B cell (primary cell): Measurements from ENCODE around the gene RABEPK. TPM values are rescaled to one million over a fixed set of nuclear protein-coding genes. Genes with fewer than 3 reads are reported as not detected.
"Not testable (repeated sequence)": the region's sequence is repeated elsewhere in the genome, so short reads cannot be mapped to it uniquely, and the experiment has no call there.

ENCODE experiments used
- ATAC-seq: fragments of 200-7000 bp; cut with Tn5 transposase; one replicate; pipeline ENCODE4 v1.10.0; 2021; ENCODE audit warnings: low read depth, mild to moderate bottlenecking, moderate number of reproducible peaks, moderate library complexity
- CTCF ChIA-PET: fragments of 350-600 bp; sonication (Branson Sonifier 250); formaldehyde crosslinking; loops from one replicate; lab custom pipeline; 2021; ENCODE audit warnings: antibody characterized with exemption, inconsistent platforms; lab: Charles Lee
- POLR2A ChIA-PET: fragments of 350-600 bp; sonication (Branson Sonifier 250); formaldehyde crosslinking; loops from one replicate; lab custom pipeline; 2021; ENCODE audit warnings: antibody characterized with exemption; lab: Charles Lee
- DNase-seq: peaks from one replicate; pipeline ENCODE4 v3.0.0; 2013
- H2AFZ ChIP-seq: 2 replicates; pipeline ENCODE4 v1.6.1; 2012; ENCODE audit warnings: mild to moderate bottlenecking, low read depth, low read length; ENCODE audit not compliant: insufficient read depth, poor library complexity, severe bottlenecking
- H3K27ac ChIP-seq, 2 donors: 1 replicate in 1 of 2; 2 replicates in 1 of 2; pipeline ENCODE4 v1.5.1; 2012 to 2013; ENCODE audit warnings: low read length in 2 of 2, mild to moderate bottlenecking in 2 of 2, moderate library complexity in 1 of 2
- H3K27me3 ChIP-seq, 4 experiments: fragments of 200-600 bp in 1 of 4; sonication (generic) in 1 of 4; replicated peaks in 1 of 4; 1 replicate in 2 of 4; 2 replicates in 2 of 4; pipeline versions ENCODE4 v1.6.1 to v1.7.0; 2013 to 2016; ENCODE audit warnings: low read length in 3 of 4, mild to moderate bottlenecking in 2 of 4, mixed read lengths in 1 of 4, moderate library complexity in 1 of 4; ENCODE audit not compliant: insufficient read depth in 4 of 4, control insufficient read depth in 3 of 4; ENCODE audit errors: control extremely low read depth in 1 of 4
- H3K36me3 ChIP-seq, 2 experiments: replicated peaks in 1 of 2; 1 replicate in 1 of 2; 2 replicates in 1 of 2; pipeline versions ENCODE4 v1.6.1 to v1.7.1; 2013; ENCODE audit warnings: low read length in 1 of 2; ENCODE audit not compliant: insufficient read depth in 2 of 2, control insufficient read depth in 1 of 2; ENCODE audit errors: control extremely low read depth in 1 of 2, extremely low read depth in 1 of 2
- H3K4me1 ChIP-seq, 2 donors: fragments of 200-600 bp in 1 of 2; sonication (generic) in 1 of 2; 1 replicate in 1 of 2; 2 replicates in 1 of 2; pipeline versions ENCODE4 v1.5.1 to v1.6.1; 2013 to 2017; ENCODE audit warnings: low read length in 2 of 2; ENCODE audit not compliant: control insufficient read depth in 2 of 2, insufficient read depth in 2 of 2
- H3K4me2 ChIP-seq: replicated peaks from 2 replicates; pipeline ENCODE3; 2012; ENCODE audit warnings: mild to moderate bottlenecking, low read depth, low read length; ENCODE audit not compliant: poor library complexity, severe bottlenecking
- H3K4me3 ChIP-seq, 5 experiments: fragments of 200-600 bp in 1 of 5; sonication (generic) in 1 of 5; 1 replicate in 3 of 5; 2 replicates in 2 of 5; pipeline versions ENCODE4 v1.5.1 to v1.7.0; 2011 to 2016; ENCODE audit warnings: low read length in 4 of 5, mild to moderate bottlenecking in 4 of 5, low read depth in 2 of 5, control low read depth in 1 of 5, moderate library complexity in 1 of 5; ENCODE audit not compliant: insufficient read depth in 1 of 5; ENCODE audit errors: control extremely low read depth in 1 of 5, extremely low read depth in 1 of 5
- H3K79me2 ChIP-seq: fragments of 200-600 bp; sonication (generic); one replicate; pipeline ENCODE4 v1.6.0; 2016; ENCODE audit warnings: low read length; ENCODE audit not compliant: control insufficient read depth, insufficient read depth
- H3K9ac ChIP-seq: fragments of 200-600 bp; sonication (generic); 2 replicates; pipeline ENCODE4 v1.6.1; 2017; ENCODE audit warnings: mild to moderate bottlenecking, low read length, moderate library complexity
- H3K9me3 ChIP-seq, 3 donors: one replicate each; pipeline versions ENCODE4 v1.6.1 to v1.7.1; 2013; ENCODE audit warnings: low read length in 2 of 3; ENCODE audit not compliant: control insufficient read depth in 2 of 3, insufficient read depth in 1 of 3; ENCODE audit errors: control extremely low read depth in 1 of 3
- H4K20me1 ChIP-seq: 2 replicates; pipeline ENCODE4 v1.6.0; 2012; ENCODE audit warnings: mild to moderate bottlenecking, low read length; ENCODE audit not compliant: insufficient read depth, control insufficient read depth, poor library complexity, severe bottlenecking
- H3K27ac Mint-ChIP-seq: one replicate; pipeline ENCODE4 v1.8.0; 2021; ENCODE audit warnings: mixed read lengths
- H3K27me3 Mint-ChIP-seq: one replicate; pipeline ENCODE4 v1.8.0; 2021; ENCODE audit warnings: mixed read lengths
- H3K4me1 Mint-ChIP-seq: one replicate; pipeline ENCODE4 v1.8.0; 2021; ENCODE audit warnings: mixed read lengths
- H3K4me3 Mint-ChIP-seq: one replicate; pipeline ENCODE4 v1.8.0; 2021; ENCODE audit warnings: mixed read lengths
- H3K9me3 Mint-ChIP-seq: one replicate; pipeline ENCODE4 v1.8.0; 2022; ENCODE audit warnings: mixed read lengths; ENCODE audit not compliant: insufficient read depth
- EZH2 ChIP-seq: IDR thresholded peaks from 2 replicates; pipeline ENCODE4 v1.6.1; 2012; ENCODE audit warnings: borderline replicate concordance, low read depth, mild to moderate bottlenecking, moderate library complexity, low read length; ENCODE audit not compliant: insufficient read depth, poor library complexity, severe bottlenecking
- whole genome bisulfite sequencing: methylation state at CpG from one replicate; pipeline ENCODE4 v1.1.5; 2013; ENCODE audit warnings: missing lambda C conversion rate; ENCODE audit not compliant: insufficient coverage; 5-methylcytosine and 5-hydroxymethylcytosine counted together
- intact Hi-C: fragments of 100-400 bp; cut with micrococcal nuclease; formaldehyde crosslinking; loops from one replicate; pipeline ENCODE4 v1.10.0; 2022
- polyA plus RNA-seq: library from polyadenylated mRNA; depleted of rRNA; stranded (reverse); fragments of >200 nt; gene quantifications from 2 replicates; pipeline ENCODE4 v1.2.3, GENCODE V29; 2012
- total RNA-seq, 2 donors: library from RNA; stranded (reverse); fragments of 120-200 nt in 1 of 2; gene quantifications; 1 replicate in 1 of 2; 2 replicates in 1 of 2; pipeline versions ENCODE4 v1.2.3 to v1.2.4, GENCODE V29; 2013 to 2022
- TF ChIP-seq, protein P1 (sequence below): fragments of 200-600 bp; IDR thresholded peaks from one replicate; pipeline ENCODE4 v1.8.0; 2022; ENCODE audit warnings: antibody characterized with exemption, mild to moderate bottlenecking

Gene RABEPK
- total and polyA plus RNA-seq, 2 donors (not counting 1 experiment from before 2014, with no cell fraction given) = 9.0 to 12.2 TPM

DNA sequence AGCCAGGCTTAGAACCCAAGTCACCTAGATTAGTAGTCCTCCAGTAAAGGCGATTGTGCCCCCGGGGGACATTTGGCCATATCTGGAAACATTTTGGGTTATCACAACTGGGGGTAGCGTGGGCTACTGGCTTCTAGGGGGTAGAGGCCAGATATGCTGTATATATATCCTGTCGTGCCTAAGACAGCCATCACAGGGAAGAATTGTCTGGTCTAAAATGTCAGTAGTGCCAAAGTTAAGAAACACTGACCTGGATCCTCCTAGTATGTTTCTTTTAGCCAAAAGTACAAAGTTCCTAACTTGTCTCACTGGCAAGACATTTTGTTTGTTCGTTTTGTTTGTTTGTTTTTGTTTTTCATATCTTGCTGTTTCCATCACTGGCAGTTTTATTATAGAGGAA, 13.8 kb downstream of the RABEPK start:
- no peaks in the 10 kb centered on the region for H3K4me1 Mint-ChIP-seq
- TF ChIP-seq, protein P1, sequence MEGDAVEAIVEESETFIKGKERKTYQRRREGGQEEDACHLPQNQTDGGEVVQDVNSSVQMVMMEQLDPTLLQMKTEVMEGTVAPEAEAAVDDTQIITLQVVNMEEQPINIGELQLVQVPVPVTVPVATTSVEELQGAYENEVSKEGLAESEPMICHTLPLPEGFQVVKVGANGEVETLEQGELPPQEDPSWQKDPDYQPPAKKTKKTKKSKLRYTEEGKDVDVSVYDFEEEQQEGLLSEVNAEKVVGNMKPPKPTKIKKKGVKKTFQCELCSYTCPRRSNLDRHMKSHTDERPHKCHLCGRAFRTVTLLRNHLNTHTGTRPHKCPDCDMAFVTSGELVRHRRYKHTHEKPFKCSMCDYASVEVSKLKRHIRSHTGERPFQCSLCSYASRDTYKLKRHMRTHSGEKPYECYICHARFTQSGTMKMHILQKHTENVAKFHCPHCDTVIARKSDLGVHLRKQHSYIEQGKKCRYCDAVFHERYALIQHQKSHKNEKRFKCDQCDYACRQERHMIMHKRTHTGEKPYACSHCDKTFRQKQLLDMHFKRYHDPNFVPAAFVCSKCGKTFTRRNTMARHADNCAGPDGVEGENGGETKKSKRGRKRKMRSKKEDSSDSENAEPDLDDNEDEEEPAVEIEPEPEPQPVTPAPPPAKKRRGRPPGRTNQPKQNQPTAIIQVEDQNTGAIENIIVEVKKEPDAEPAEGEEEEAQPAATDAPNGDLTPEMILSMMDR = no peak
- no peak for TF ChIP-seq EZH2
- Histone ChIP-seq H3K4me2 (no peak overlapping the region), H3K4me3 (no peak overlapping the region), H3K9ac (no peak overlapping the region), H4K20me1 (no peaks in the 10 kb centered on the region), H3K9me3 (no peaks in the 10 kb centered on the region), H2AFZ (no peak overlapping the region), H3K27me3 (no peaks in the 10 kb centered on the region), H3K36me3 (peaks cover 2 to 15% of the 10 kb centered on the region in 2 experiments), H3K4me1 (no peaks in the 10 kb centered on the region), H3K79me2 (no peaks in the 10 kb centered on the region), H3K27ac (no peak overlapping the region)
- no peaks in the 10 kb centered on the region for H3K27me3 Mint-ChIP-seq
- DNase-seq = no peak
- H3K9me3 Mint-ChIP-seq = no peaks in the 10 kb centered on the region
- 93% methylated on average over 2 of the region's 5 CpGs for WGBS
- ChIA-PET POLR2A (no interaction called here), CTCF (interaction anchor here (0.7 kb wide), 1 partner anchor 38 kb away, joined by 4 read pairs; no protein-coding TSS in a partner anchor)
- no peak overlapping the region for H3K27ac Mint-ChIP-seq
- ATAC-seq = no peak
- H3K4me3 Mint-ChIP-seq = no peak overlapping the region
- intact Hi-C loops = no loop called here

DNA sequence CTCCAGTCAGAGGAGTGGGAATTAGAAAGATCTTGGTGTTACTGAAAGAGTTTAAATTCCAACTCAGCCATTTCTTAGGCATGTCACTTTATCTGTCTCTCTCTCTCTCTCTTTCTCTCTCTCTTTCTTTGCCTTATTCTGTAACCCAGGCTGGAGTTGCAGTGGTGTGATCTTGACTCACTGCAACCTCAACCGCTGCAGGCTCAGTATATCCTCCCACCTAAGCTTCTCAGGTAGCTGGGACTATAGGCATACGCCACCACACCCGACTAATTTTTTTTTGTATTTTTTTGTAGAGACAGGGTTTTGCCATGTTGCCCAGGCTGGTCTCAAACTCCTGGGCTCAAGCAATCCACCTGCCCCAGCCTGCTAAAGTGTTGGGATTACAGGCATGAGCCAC, 18.3 kb downstream of the RABEPK start:
- no peaks in the 10 kb centered on the region for H3K79me2 ChIP-seq
- Mint-ChIP-seq H3K27ac (no peak overlapping the region), H3K4me3 (no peak overlapping the region), H3K4me1 (no peaks in the 10 kb centered on the region), H3K27me3 (no peaks in the 10 kb centered on the region), H3K9me3 (no peaks in the 10 kb centered on the region)
- intact Hi-C loops = no loop called here
- H3K27me3 ChIP-seq = no peaks in the 10 kb centered on the region
- ATAC-seq (no peak), DNase-seq (no peak)
- ChIA-PET CTCF (no interaction called here), POLR2A (no interaction called here)
- TF ChIP-seq, protein P1 = no peak
- TF ChIP-seq EZH2 = no peak
- H3K36me3 ChIP-seq = peaks cover 0 to 15% of the 10 kb centered on the region in 2 experiments
- no peak overlapping the region for H3K4me2 ChIP-seq
- WGBS = no CpG with 5 or more reads among the region's 3 CpGs
- H3K4me1 ChIP-seq = no peaks in the 10 kb centered on the region
- H3K9me3 ChIP-seq = no peaks in the 10 kb centered on the region
- H4K20me1 ChIP-seq = no peaks in the 10 kb centered on the region
- H3K27ac ChIP-seq = no peak overlapping the region
- H3K4me3 ChIP-seq = no peak overlapping the region
- H3K9ac ChIP-seq = no peak overlapping the region
- no peak overlapping the region for H2AFZ ChIP-seq

DNA sequence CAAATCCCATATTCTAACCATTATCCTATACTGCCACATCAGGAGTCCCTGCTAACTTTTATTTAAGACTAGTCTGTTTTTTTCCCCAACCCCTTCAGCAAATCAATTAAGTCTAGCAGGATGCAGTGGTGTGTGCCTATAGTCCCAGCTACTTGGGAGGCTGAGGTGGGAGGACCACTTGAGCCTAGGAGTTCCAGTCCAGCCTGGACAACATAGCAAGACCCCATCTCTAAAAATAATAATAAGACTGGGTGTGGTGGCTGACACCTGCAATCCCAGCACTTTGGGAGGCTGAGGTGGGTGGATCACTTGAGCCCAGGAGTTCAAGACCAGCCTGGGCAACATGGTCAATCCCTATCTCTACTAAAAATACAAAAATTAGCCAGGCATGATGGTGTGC, 24.5 kb downstream of the RABEPK start:
- H3K4me3 Mint-ChIP-seq, H3K4me2 ChIP-seq, H3K27me3 ChIP-seq, H3K9me3 ChIP-seq, H3K9ac ChIP-seq, H3K27ac ChIP-seq, H3K9me3 Mint-ChIP-seq, H3K4me1 Mint-ChIP-seq, H3K27ac Mint-ChIP-seq, H4K20me1 ChIP-seq, H3K4me3 ChIP-seq, POLR2A ChIA-PET, H2AFZ ChIP-seq, H3K79me2 ChIP-seq, DNase-seq, CTCF ChIA-PET, H3K27me3 Mint-ChIP-seq, intact Hi-C loops, H3K4me1 ChIP-seq, ATAC-seq: not testable (repeated sequence)
- peaks cover 0 to 20% of the 10 kb centered on the region in 2 experiments for H3K36me3 ChIP-seq
